Epithelial cell of alveolus of lung (primary cell): Measurements from ENCODE around the gene LPCAT1. TPM values are rescaled to one million over a fixed set of nuclear protein-coding genes. Genes with fewer than 3 reads are reported as not detected.

Source experiments
- total RNA-seq: library from RNA; depleted of rRNA; stranded (reverse); fragments of >200 nt; gene quantifications from 2 replicates; pipeline ENCODE4 v1.2.1, GENCODE V29; 2015

The LPCAT1 gene
- total RNA-seq = 44.2 and 67.5 TPM in 2 replicates

GRCh38 chr5:1523793-1524480 lies at the start of gene LPCAT1:
LPCAT1 (minus strand) TSS chr5:1523960; CDS start chr5:1523844, 116 bp downstream.

DNA sequence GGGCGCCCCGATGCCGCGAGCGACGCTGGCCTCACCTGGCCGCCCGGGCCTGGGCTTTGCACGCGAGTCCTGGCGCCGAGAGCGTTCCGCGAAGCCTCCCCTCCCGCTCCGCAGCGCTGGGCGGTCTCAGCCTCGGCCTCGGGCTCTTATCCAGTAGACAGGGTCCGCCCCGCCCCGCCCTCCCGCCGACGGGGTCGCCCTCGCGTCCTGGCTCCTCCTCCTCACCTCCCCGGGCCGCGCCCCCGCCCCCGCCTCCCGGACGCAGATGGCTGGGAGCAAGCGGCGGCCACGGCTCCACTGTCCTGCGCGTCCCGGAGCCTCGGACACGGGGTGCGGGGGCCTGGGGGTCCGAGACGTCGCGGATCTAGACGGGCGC lies 78.5 kb downstream of the LPCAT1 start, which contains the start of gene SLC6A3:
Gene SLC6A3 (minus strand): TSS at position 128 of the 376 bp plus-strand sequence. CDS start 2,243 bp downstream, outside the sequence.

Other genes starting within 250 kb of the LPCAT1 start
- gene TERT, start 228.9 kb downstream of the LPCAT1 start, total RNA-seq = not detected in 2 replicates
- gene CLPTM1L, start 178.9 kb downstream of the LPCAT1 start, total RNA-seq = 91.5 and 115 TPM in 2 replicates
- gene SLC6A3, start 78.5 kb downstream of the LPCAT1 start, total RNA-seq = not detected in 2 replicates